HEK293T (cell line): ENCODE data around the gene SCGN.

Experiments
- FOXK2 ChIP-seq: fragments of 450-650 bp; IDR thresholded peaks from 2 replicates; pipeline ENCODE4 v1.6.1; 2016; ENCODE audit warnings: mild to moderate bottlenecking
- HDGF ChIP-seq: fragments of 450-650 bp; IDR thresholded peaks from 2 replicates; pipeline ENCODE4 v1.6.1; 2017; ENCODE audit warnings: antibody characterized with exemption, borderline replicate concordance
- NFRKB ChIP-seq: fragments of 450-650 bp; IDR thresholded peaks from 2 replicates; pipeline ENCODE4 v1.6.1; 2016; ENCODE audit warnings: mild to moderate bottlenecking, moderate library complexity
- SP1 ChIP-seq: fragments of 450-650 bp; IDR thresholded peaks from 2 replicates; pipeline ENCODE4 v1.6.1; 2017
- TARDBP ChIP-seq: fragments of 450-650 bp; IDR thresholded peaks from 2 replicates; pipeline ENCODE4 v1.6.1; 2016
- TF ChIP-seq, protein P1 (sequence below): fragments of 450-650 bp; IDR thresholded peaks from 2 replicates; pipeline ENCODE4 v1.6.1; 2016

DNA sequence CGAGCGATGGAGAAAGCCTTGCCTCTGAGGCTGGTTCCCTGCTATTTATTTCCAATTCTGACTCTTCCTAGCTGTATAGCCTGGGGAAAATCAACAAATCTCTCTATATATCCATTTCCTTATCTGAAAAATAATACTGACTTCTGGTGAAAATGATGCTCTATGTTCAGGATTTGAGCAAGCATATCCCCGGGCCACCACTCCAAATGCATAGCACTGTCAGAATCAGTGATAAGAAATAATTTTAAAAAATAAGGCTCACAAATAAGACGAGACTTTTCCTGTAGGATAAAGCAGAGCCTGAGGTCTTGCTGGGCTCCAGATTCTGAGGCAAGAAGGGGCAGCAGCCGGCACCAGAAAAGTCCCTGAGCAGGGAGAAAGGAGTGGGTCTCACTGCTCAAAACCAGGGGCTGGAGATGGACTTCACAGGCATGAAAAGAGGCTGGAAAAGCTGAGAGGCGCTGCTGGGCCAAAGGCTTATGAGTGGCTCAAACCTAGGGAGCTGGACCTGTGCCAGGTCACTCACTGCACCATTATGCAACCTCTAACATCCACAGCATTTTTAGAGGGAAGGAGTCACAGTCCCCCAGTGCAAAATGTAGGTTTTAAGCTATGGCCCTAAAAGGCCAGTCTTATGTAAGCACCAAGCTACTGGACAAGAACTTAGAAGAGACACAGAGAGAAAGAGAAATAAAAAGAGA is 54.4 kb downstream of the SCGN start:
- TF ChIP-seq FOXK2 (no peak), HDGF (no peak), NFRKB (no peak), SP1 (no peak), TARDBP (no peak)
- TF ChIP-seq, protein P1, sequence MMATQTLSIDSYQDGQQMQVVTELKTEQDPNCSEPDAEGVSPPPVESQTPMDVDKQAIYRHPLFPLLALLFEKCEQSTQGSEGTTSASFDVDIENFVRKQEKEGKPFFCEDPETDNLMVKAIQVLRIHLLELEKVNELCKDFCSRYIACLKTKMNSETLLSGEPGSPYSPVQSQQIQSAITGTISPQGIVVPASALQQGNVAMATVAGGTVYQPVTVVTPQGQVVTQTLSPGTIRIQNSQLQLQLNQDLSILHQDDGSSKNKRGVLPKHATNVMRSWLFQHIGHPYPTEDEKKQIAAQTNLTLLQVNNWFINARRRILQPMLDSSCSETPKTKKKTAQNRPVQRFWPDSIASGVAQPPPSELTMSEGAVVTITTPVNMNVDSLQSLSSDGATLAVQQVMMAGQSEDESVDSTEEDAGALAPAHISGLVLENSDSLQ: no peak
